Breast epithelium (tissue), 3 donors: Measurements from ENCODE around the gene RPS6KA3.

Experiments used
- POLR2A ChIP-seq: fragments of 450-650 bp; IDR thresholded peaks from one replicate; pipeline ENCODE4 v1.6.1; 2016; ENCODE audit warnings: antibody characterized with exemption, mild to moderate bottlenecking, moderate library complexity
- TF ChIP-seq, protein P1 (sequence below), 3 donors: fragments of 450-650 bp; IDR thresholded peaks; one replicate each; pipeline ENCODE4 v1.5.1; 2016 to 2017; ENCODE audit warnings: antibody characterized with exemption in 3 of 3, mild to moderate bottlenecking in 3 of 3, moderate library complexity in 3 of 3

DNA sequence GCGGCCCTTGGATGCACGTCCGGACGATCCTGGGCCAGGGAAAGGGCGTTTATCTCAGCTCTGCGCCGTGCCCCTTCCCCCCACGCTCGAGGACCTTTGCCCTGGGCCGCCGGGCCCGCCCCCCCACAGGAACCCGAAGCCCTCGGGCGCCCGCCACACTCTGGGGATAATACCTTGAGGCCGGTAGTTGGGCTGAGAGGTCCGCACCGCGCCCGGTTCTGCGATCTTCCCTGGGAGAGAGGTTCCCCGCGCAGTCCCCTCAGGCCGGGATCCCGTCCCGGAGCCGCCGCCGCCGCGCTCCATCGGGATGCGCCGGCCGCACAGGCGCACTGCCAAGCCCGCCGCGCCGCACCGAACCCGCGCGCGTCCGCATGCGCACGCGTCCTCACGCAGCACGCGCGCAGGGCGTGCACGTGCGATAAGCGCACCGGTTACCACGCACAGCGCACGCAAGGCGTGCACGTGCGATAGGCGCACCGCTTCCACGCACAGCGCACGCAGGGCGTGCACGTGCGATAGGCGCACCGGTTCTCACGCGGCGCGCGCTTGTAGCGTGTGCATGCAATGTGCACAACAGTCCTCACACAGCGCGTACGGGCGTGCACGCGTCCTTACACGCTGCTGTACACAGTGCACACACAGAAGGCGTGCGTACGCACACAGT lies 150.0 kb downstream of the RPS6KA3 start, which contains the start of gene MAP7D2:
- TF ChIP-seq POLR2A: no peak
- TF ChIP-seq, protein P1, sequence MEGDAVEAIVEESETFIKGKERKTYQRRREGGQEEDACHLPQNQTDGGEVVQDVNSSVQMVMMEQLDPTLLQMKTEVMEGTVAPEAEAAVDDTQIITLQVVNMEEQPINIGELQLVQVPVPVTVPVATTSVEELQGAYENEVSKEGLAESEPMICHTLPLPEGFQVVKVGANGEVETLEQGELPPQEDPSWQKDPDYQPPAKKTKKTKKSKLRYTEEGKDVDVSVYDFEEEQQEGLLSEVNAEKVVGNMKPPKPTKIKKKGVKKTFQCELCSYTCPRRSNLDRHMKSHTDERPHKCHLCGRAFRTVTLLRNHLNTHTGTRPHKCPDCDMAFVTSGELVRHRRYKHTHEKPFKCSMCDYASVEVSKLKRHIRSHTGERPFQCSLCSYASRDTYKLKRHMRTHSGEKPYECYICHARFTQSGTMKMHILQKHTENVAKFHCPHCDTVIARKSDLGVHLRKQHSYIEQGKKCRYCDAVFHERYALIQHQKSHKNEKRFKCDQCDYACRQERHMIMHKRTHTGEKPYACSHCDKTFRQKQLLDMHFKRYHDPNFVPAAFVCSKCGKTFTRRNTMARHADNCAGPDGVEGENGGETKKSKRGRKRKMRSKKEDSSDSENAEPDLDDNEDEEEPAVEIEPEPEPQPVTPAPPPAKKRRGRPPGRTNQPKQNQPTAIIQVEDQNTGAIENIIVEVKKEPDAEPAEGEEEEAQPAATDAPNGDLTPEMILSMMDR (IDR thresholded peaks at IDR 0.05): no peak
